Hematopoietic multipotent progenitor cell (in vitro differentiated cells): ENCODE measurements around the gene OBI1. TPM values are rescaled to one million over a fixed set of nuclear protein-coding genes. Genes with fewer than 3 reads are reported as not detected.

ENCODE experiments used
- DNase-seq, 3 donors: peaks; one replicate each; pipeline ENCODE4 v3.0.0-alpha.2; 2011 to 2015; ENCODE audit warnings: low read depth in 2 of 3, low spot score in 2 of 3
- total RNA-seq: library from RNA; depleted of rRNA; stranded (reverse); fragments of >200 nt; gene quantifications from one replicate; pipeline ENCODE4 v1.2.3, GENCODE V29; 2012

Gene OBI1
- 3.8 TPM for total RNA-seq

- DNase-seq = peak; percentile 79 to 91 (median 89)
These were observed at the start of gene OBI1 for GRCh38 chr13:78658630-78659449. Gene OBI1 (minus strand): TSS chr13:78659155. CDS start chr13:78659120, 35 bp downstream.

- no peak for DNase-seq
These were observed 42.4 kb upstream of the OBI1 start for GRCh38 chr13:78701383-78701782.

- DNase-seq = peak in 1 of 3 donors; percentile 57
These were observed 41.4 kb upstream of the OBI1 start for GRCh38 chr13:78700121-78700910.

GRCh38 chr13:78689011-78689410, 30.1 kb upstream of the OBI1 start:
- DNase-seq = no peak

- DNase-seq = peak in 2 of 3 donors; percentile 17 to 51
These were observed 27.5 kb upstream of the OBI1 start for GRCh38 chr13:78686461-78686860.

- DNase-seq = no peak
These were observed 21.8 kb upstream of the OBI1 start for GRCh38 chr13:78680576-78681350.

GRCh38 chr13:78680115-78680561, 21.2 kb upstream of the OBI1 start:
- no peak for DNase-seq

- DNase-seq = no peak
These were observed 20.4 kb upstream of the OBI1 start for GRCh38 chr13:78679329-78679728.

GRCh38 chr13:78675112-78675511, 16.2 kb upstream of the OBI1 start:
- DNase-seq = no peak

GRCh38 chr13:78674638-78675037, 15.7 kb upstream of the OBI1 start:
- no peak for DNase-seq

- DNase-seq = no peak
These were observed 3.5 kb upstream of the OBI1 start for GRCh38 chr13:78662467-78662866.

- no peak for DNase-seq
These were observed 1.5 kb upstream of the OBI1 start for GRCh38 chr13:78660495-78660857.

GRCh38 chr13:78659732-78660494, 958 bp upstream of the OBI1 start:
- peak in 1 of 3 donors; percentile 59 for DNase-seq

- DNase-seq = peak in 1 of 3 donors; percentile 13
These were observed 435 bp upstream of the OBI1 start for GRCh38 chr13:78659450-78659730.

- no peak for DNase-seq
These were observed 991 bp downstream of the OBI1 start for GRCh38 chr13:78657699-78658629.

GRCh38 chr13:78655906-78656305, 3.0 kb downstream of the OBI1 start:
- DNase-seq = no peak

GRCh38 chr13:78655007-78655406, 3.9 kb downstream of the OBI1 start:
- DNase-seq = no peak

GRCh38 chr13:78652651-78653050, 6.3 kb downstream of the OBI1 start:
- no peak for DNase-seq

GRCh38 chr13:78650717-78651083, 8.3 kb downstream of the OBI1 start:
- no peak for DNase-seq
